Measurements from ENCODE around the gene IGFL3.

- TF ChIP-seq CTCF (IDR thresholded peaks at IDR 0.05; ENCODE audit: poor library complexity) (no peak), EZH2 (IDR thresholded peaks at IDR 0.05; ENCODE audit: borderline replicate concordance) (no peak)
Observed at GRCh38 chr19:46144756-46145155, 20.3 kb upstream of the IGFL3 start.

Data from hepatocyte (in vitro differentiated cells).